Adrenal gland (tissue), 12 donors: Measurements from ENCODE around the gene DTX2. TPM values are rescaled to one million over a fixed set of nuclear protein-coding genes. Genes with fewer than 3 reads are reported as not detected.
"Not testable (repeated sequence)": the region's sequence is repeated elsewhere in the genome, so short reads cannot be mapped to it uniquely, and the experiment has no call there.

Experiments used
- DNase-seq, 7 donors: peaks; one replicate each; pipeline ENCODE4 v3.0.0-alpha.2; 2019 to 2020
- H3K27ac ChIP-seq, 5 donors: fragments of 200-600 bp; sonication (generic) in 4 of 5; 1 replicate in 3 of 5; 2 replicates in 2 of 5; pipeline versions ENCODE4 v1.5.1 to v1.8.0; 2016 to 2020; ENCODE audit warnings: mild to moderate bottlenecking in 1 of 5
- H3K27me3 ChIP-seq: fragments of 200-600 bp; 2 replicates; pipeline ENCODE4 v1.8.0; 2021
- H3K36me3 ChIP-seq, 2 donors: fragments of 200-600 bp; replicated peaks in 1 of 2; 1 replicate in 1 of 2; 2 replicates in 1 of 2; pipeline versions ENCODE4 v1.5.1 to v1.8.0; 2018 to 2022
- H3K4me1 ChIP-seq, 2 donors: fragments of 200-600 bp; replicated peaks in 1 of 2; 1 replicate in 1 of 2; 2 replicates in 1 of 2; pipeline versions ENCODE4 v1.5.1 to v1.8.0; 2018 to 2021
- H3K4me3 ChIP-seq, 4 donors: fragments of 200-600 bp; sonication (generic) in 3 of 4; one replicate each; pipeline ENCODE4 v1.5.1; 2016 to 2018
- H3K9me3 ChIP-seq, 3 donors: fragments of 200-600 bp; sonication (generic) in 1 of 3; replicated peaks in 1 of 3; 1 replicate in 2 of 3; 2 replicates in 1 of 3; pipeline versions ENCODE4 v1.5.1 to v1.8.0; 2016 to 2021
- WGBS, 4 donors: extraction: QIAGEN DNeasy Blood & Tissue Kit in 2 of 4; methylation state at CpG; one replicate each; pipeline versions ENCODE4 v1.1.5 to v1.1.7; 2013 to 2017; 5-methylcytosine and 5-hydroxymethylcytosine counted together
- intact Hi-C, 2 donors: fragments of 100-400 bp; cut with DNase I; formaldehyde crosslinking; loops; one replicate each; pipeline versions ENCODE4 v1.14.1 to v1.15.0; 2022 to 2023
- polyA plus RNA-seq, 3 donors: library from polyadenylated mRNA; stranded (reverse); fragments of 200-250 nt in 2 of 3; fragments of 350-450 nt in 1 of 3; fragmentation: Illumina TruSeq in 1 of 3; extraction: RNeasy Lipid Tissue Mini Kit (QIAGEN cat#74804) in 1 of 3; gene quantifications; one replicate each; pipeline ENCODE4 v1.2.3, GENCODE V29; 2013 to 2014
- total RNA-seq, 9 donors: library from RNA; depleted of rRNA in 4 of 9; stranded (reverse); fragments of >200 nt in 4 of 9; fragments of 120-200 nt in 1 of 9; fragmentation: NEBNext Ultra II Directional in 1 of 9; extraction: Animal tissue kit (Norgen Biotek cat#: 25700) in 1 of 9; gene quantifications; one replicate each; pipeline versions ENCODE4 v1.1.0 to v1.2.4, GENCODE V29; 2013 to 2023
- donor health status: healthy with polysubstance abuse.
- donor health status: Bipolar disorder and iron deficiency.
- donor health status: DM: yes; HTN: yes; CAD: no.
- donor health status: DM: no; HTN: no; CAD: no.
- donor health status: DM: no; HTN: no; CAD: no.
- donor health status: DM: yes; HTN: yes; CAD: no.

DTX2 gene
- total and polyA plus RNA-seq, 12 donors, result 2.8 to 83.7 (median 16.5) TPM

DNA sequence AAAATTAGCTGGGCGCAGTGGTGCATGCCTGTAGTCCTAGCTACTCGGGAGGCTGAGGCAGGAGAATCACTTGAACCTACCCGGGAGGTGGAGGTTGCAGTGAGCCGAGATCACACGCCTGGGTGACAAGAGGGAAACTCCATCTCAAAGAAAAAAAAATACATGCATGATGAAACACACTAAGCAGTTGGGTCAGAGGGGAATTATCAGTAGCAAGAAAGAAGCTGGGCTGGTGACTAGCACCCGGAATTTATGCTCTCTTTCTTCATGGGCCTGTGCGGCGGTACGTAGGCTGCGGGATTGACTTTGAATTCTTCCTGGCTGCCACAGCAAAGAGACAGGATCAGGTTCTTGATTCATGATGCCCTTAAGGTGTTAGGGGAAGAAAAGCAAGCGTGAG lies 18.1 kb downstream of the DTX2 start:
- H3K27me3 ChIP-seq, H3K9me3 ChIP-seq, DNase-seq, H3K36me3 ChIP-seq, H3K27ac ChIP-seq, intact Hi-C loops, H3K4me1 ChIP-seq, H3K4me3 ChIP-seq: not testable (repeated sequence)
- WGBS, 4 donors, result 79 to 91% (median 89%) methylated on average over 5 to 10 of the region's 11 CpGs

DNA sequence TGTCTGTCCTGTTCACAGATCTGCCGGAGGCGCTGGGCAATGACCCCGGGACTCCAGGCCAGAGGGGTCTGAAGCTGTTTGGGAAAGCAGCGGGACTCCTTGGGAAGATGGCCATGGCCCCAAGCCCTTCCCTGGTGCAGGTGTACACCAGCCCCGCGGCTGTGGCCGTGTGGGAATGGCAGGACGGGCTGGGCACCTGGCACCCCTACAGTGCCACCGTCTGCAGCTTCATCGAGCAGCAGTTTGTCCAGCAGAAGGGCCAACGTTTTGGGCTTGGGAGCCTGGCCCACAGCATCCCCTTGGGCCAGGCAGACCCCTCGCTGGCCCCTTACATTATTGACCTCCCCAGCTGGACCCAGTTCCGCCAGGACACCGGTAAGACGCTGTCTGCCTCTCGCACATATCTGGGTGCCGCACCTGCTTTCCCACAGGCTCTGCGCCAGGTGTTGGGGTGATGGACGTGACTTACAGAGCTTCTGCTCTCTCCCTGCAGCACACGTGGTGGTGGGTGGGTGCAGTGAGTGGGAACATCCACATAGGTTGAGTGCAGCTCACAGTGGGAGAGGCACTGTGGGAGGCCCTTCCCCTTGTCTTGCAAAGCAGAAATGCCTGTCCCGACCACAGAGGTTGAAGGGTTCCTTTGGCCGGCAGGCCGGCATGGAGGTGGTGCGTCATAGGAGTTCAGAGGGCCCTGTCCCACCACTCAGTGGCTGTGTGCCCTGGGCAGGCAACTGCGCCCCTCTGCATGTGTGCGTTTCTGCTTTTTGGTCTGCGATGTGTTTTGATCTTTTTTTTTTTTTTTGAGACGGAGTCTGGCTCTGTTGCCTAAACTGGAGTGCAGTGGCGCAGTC lies 19.1 kb downstream of the DTX2 start:
- H3K4me1 ChIP-seq, H3K27ac ChIP-seq, H3K36me3 ChIP-seq, DNase-seq, H3K27me3 ChIP-seq, intact Hi-C loops, H3K4me3 ChIP-seq, H3K9me3 ChIP-seq: not testable (repeated sequence)
- WGBS, 4 donors, result 83 to 98% (median 92%) methylated on average over 8 to 27 of the region's 29 CpGs

DNA sequence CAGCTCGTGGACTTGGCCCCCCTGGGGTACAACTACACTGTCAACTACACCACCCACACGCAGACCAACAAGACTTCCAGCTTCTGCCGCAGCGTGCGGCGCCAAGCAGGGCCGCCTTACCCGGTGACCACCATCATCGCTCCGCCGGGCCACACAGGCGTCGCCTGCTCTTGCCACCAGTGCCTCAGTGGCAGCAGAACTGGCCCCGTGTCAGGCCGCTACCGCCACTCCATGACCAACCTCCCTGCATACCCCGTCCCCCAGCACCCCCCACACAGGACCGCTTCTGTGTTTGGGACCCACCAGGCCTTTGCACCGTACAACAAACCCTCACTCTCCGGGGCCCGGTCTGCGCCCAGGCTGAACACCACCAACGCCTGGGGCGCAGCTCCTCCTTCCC lies 21.2 kb downstream of the DTX2 start:
- intact Hi-C loops, H3K9me3 ChIP-seq, H3K4me1 ChIP-seq, DNase-seq, H3K27ac ChIP-seq, H3K27me3 ChIP-seq, H3K36me3 ChIP-seq, H3K4me3 ChIP-seq: not testable (repeated sequence)
- WGBS, 4 donors, result 93 to 97% (median 94%) methylated on average over 18 to 24 of the region's 24 CpGs

GRCh38 chr7:76483081-76483480 lies 21.6 kb downstream of the DTX2 start:
- DNase-seq, H3K36me3 ChIP-seq, H3K27me3 ChIP-seq, H3K9me3 ChIP-seq, H3K27ac ChIP-seq, intact Hi-C loops, H3K4me3 ChIP-seq, H3K4me1 ChIP-seq: not testable (repeated sequence)
- 90 to 95% (median 91%) methylated on average over 12 to 17 of the region's 17 CpGs; no CpG with 5 or more reads in 1 of the 4 donors for WGBS, 4 donors

DNA sequence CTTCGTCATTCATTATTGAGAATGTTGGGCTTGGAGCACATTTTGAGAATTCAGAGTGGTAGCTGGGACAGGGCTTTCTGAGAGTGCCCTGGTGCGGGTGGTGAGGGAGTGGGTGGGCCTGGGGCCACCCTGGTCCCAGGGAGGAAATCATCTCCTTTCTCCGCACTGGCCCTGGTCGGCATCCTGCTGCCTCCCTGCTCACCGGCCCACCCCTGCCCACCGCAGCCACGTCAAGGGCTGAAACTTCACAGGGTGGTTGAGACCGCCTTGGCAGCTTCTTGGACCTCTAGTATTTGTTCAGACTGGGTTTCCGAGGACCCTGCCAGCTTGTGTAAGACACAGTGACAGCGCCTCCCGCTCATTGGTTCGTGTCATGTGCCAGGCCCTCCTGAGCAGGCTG lies 22.9 kb downstream of the DTX2 start:
- DNase-seq, intact Hi-C loops: not testable (repeated sequence)
- 77 to 96% methylated on average over 5 to 6 of the region's 12 CpGs; no CpG with 5 or more reads in 2 of the 4 donors for WGBS, 4 donors

DNA sequence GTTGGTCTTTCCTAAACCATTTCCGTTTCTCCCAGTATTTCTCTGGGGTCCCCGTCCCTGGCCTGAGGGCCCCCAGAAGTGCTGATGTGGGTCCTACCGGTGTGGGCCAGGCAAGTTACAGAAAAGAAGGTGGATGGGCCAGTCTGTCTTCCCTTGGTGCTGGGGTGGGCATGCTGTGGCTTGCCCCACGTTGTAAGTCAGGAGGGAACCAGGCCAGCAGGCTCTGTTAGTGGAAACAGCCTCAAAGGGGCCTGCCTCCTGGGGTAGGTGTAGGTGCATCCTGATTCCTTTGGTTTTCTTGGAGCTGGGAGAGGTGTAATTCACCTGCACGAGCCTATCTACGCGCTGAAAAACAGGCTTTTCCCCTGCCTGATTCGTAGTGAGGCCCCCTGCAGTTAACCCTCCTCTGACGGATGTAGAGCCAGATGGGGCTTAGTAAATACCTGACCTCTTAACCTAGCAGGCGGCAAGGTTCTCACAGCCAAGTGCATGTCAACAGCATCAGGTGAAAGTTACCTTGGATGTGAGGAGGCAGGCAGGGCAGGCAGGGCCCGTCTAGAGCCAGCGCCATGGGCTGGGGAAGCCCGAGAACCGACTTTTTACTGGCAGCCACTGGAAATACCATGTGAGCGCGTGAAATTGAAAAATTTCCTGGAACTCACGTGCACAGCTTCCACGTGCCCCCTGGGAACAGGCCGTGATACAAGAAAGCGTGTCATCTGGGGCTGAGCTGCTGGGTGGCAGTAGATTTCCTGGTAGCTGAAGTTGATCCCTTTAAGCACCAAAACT lies 24.5 kb downstream of the DTX2 start:
- H3K36me3 ChIP-seq, H3K9me3 ChIP-seq, H3K27ac ChIP-seq, H3K27me3 ChIP-seq, intact Hi-C loops, DNase-seq, H3K4me3 ChIP-seq, H3K4me1 ChIP-seq: not testable (repeated sequence)
- WGBS, 4 donors, result 36 to 70% methylated on average over 2 to 5 of the region's 20 CpGs; no CpG with 5 or more reads in 2 of the 4 donors

More for the DNA sequence above, 22.9 kb downstream of the DTX2 start:
- not testable (repeated sequence) for H3K27ac ChIP-seq, H3K36me3 ChIP-seq, H3K4me1 ChIP-seq, H3K9me3 ChIP-seq, H3K27me3 ChIP-seq, H3K4me3 ChIP-seq

DNA sequence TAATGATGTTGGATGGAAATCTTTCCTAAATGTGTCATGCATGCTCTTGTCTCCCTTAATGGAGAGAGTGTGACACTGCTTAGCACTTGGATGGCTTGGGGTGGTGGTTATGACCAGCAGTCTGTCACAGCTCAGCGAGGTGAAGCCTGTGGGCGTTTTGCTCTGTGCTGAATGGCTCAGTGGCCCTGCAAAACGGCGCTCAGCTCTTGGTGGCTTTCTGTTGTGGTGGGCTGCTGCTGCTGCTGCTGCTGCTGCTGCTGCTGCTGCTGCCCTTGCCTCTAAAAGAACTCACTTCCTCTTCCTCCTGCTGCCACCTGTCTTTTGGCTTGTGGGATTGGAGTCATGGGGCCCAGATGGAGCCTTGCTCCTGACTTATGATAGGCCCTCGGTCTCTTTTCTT lies 25.1 kb downstream of the DTX2 start:
- H3K27me3 ChIP-seq, H3K27ac ChIP-seq, intact Hi-C loops, H3K9me3 ChIP-seq, H3K36me3 ChIP-seq, DNase-seq, H3K4me1 ChIP-seq, H3K4me3 ChIP-seq: not testable (repeated sequence)
- whole genome bisulfite sequencing, 4 donors, result 53 to 80% methylated on average over 2 of the region's 5 CpGs; no CpG with 5 or more reads in 2 of the 4 donors

DNA sequence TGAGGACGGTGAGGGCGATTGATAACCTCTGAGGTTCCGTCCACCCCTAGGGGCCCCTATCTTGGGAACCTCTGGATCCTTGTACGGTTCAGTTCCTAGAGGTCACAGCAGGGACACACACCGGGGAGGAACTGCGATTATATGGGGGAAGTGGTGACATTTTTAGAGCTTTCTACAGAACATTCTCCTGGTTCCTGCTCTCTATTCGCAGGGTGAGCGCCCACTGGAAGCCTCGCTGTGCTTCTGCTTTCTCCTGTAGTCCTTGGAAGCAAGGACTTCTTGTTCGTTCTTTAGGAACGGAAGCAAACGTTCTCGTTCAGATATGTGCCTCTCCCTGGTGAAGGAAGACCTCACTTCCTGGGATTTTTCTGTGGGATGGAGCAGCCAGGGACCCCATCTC lies 26.5 kb downstream of the DTX2 start:
- H3K4me3 ChIP-seq, H3K4me1 ChIP-seq, H3K27me3 ChIP-seq, intact Hi-C loops, H3K36me3 ChIP-seq, H3K27ac ChIP-seq, DNase-seq, H3K9me3 ChIP-seq: not testable (repeated sequence)
- 57 to 75% (median 70%) methylated on average over 3 to 4 of the region's 13 CpGs; no CpG with 5 or more reads in 1 of the 4 donors for WGBS, 4 donors

- intact Hi-C loops, result not testable (repeated sequence)
Observed at GRCh38 chr7:76492139-76492538, 30.6 kb downstream of the DTX2 start.

GRCh38 chr7:76495717-76496116 lies 34.2 kb downstream of the DTX2 start:
- H3K36me3 ChIP-seq, H3K4me1 ChIP-seq, DNase-seq, intact Hi-C loops, H3K27me3 ChIP-seq, H3K27ac ChIP-seq, H3K9me3 ChIP-seq, H3K4me3 ChIP-seq: not testable (repeated sequence)
- 90 to 100% (median 95%) methylated on average over 2 to 16 of the region's 16 CpGs for WGBS, 4 donors

More at GRCh38 chr7:76492139-76492538, 30.6 kb downstream of the DTX2 start:
- H3K4me1 ChIP-seq, DNase-seq, H3K27ac ChIP-seq, H3K27me3 ChIP-seq, H3K4me3 ChIP-seq, H3K9me3 ChIP-seq, H3K36me3 ChIP-seq: not testable (repeated sequence)
- WGBS, 4 donors, result 100% methylated on average over 4 of the region's 10 CpGs; no CpG with 5 or more reads in 2 of the 4 donors
